Fibroblast of lung (primary cell): Measurements from ENCODE around the gene CDH12. TPM values are rescaled to one million over a fixed set of nuclear protein-coding genes. Genes with fewer than 3 reads are reported as not detected.
A peak's percentile ranks its signal among the peaks of the same experiment; 100 is the strongest.

Experiments used
- DNase-seq, 2 donors: peaks; one replicate each; pipeline versions ENCODE4 v3.0.0 to v3.0.0-alpha.2; 2010; ENCODE audit warnings: low read depth in 2 of 2
- H2AFZ ChIP-seq: 2 replicates; pipeline ENCODE4 v1.5.1; 2012; ENCODE audit warnings: low read length, control low read depth, inconsistent platforms
- H3K27ac ChIP-seq: 2 replicates; pipeline ENCODE4 v1.5.1; 2011; ENCODE audit warnings: low read length, control low read depth; ENCODE audit not compliant: insufficient read depth
- H3K27me3 ChIP-seq: 2 replicates; pipeline ENCODE4 v1.5.1; 2011; ENCODE audit warnings: mild to moderate bottlenecking, low read length; ENCODE audit not compliant: control insufficient read depth, insufficient read depth
- H3K36me3 ChIP-seq: 2 replicates; pipeline ENCODE4 v1.5.1; 2011; ENCODE audit warnings: low read length; ENCODE audit not compliant: control insufficient read depth, insufficient read depth
- H3K4me1 ChIP-seq: 2 replicates; pipeline ENCODE4 v1.5.1; 2011; ENCODE audit warnings: low read length; ENCODE audit not compliant: control insufficient read depth, insufficient read depth; ENCODE audit errors: extremely low read depth
- H3K4me2 ChIP-seq: 2 replicates; pipeline ENCODE4 v1.5.1; 2011; ENCODE audit warnings: low read length, control low read depth; ENCODE audit not compliant: insufficient read depth; ENCODE audit errors: extremely low read depth
- H3K4me3 ChIP-seq, 4 experiments: fragments of 200-600 bp in 1 of 4; sonication (generic) in 1 of 4; replicated peaks in 1 of 4; 2 replicates each; pipeline ENCODE4 v1.5.1; 2011 to 2016; ENCODE audit warnings: low read length in 4 of 4, low read depth in 3 of 4, mild to moderate bottlenecking in 3 of 4, control low read depth in 2 of 4, inconsistent platforms in 1 of 4, mixed read lengths in 1 of 4; ENCODE audit not compliant: insufficient read depth in 1 of 4; ENCODE audit errors: control extremely low read depth in 1 of 4
- H3K79me2 ChIP-seq: 2 replicates; pipeline ENCODE4 v1.5.1; 2012; ENCODE audit warnings: mild to moderate bottlenecking, low read length, inconsistent platforms; ENCODE audit not compliant: control insufficient read depth, insufficient read depth
- H3K9ac ChIP-seq: 2 replicates; pipeline ENCODE4 v1.5.1; 2011; ENCODE audit warnings: mild to moderate bottlenecking, low read length, control low read depth; ENCODE audit not compliant: insufficient read depth
- H3K9me3 ChIP-seq: 2 replicates; pipeline ENCODE4 v1.5.1; 2012; ENCODE audit warnings: low read depth, low read length; ENCODE audit not compliant: control insufficient read depth, insufficient read depth
- H4K20me1 ChIP-seq: 2 replicates; pipeline ENCODE4 v1.5.1; 2011; ENCODE audit warnings: low read length; ENCODE audit not compliant: control insufficient read depth, insufficient read depth; ENCODE audit errors: extremely low read depth
- EZH2 ChIP-seq: IDR thresholded peaks from 2 replicates; pipeline ENCODE4 v1.5.1; 2012; ENCODE audit warnings: low read length, control low read depth, mild to moderate bottlenecking; ENCODE audit errors: missing control alignments
- polyA plus RNA-seq, 2 donors: library from polyadenylated mRNA; depleted of rRNA in 1 of 2; stranded (reverse) in 1 of 2; unstranded in 1 of 2; fragments of >200 nt; gene quantifications; 2 replicates each; pipeline ENCODE4 v1.2.1, GENCODE V29; 2011 to 2012; ENCODE audit warnings: missing spikeins in 1 of 2
- total RNA-seq: library from RNA; depleted of rRNA; stranded (reverse); fragments of >200 nt; gene quantifications from 2 replicates; pipeline ENCODE4 v1.2.1, GENCODE V29; 2014
- TF ChIP-seq, protein P1 (sequence below), 2 donors: IDR thresholded peaks in 1 of 2; conservative IDR thresholded peaks in 1 of 2; 1 replicate in 1 of 2; 2 replicates in 1 of 2; pipeline ENCODE4 v1.5.1; 2011 to 2012; ENCODE audit warnings: low read length in 2 of 2, control low read depth in 1 of 2, inconsistent platforms in 1 of 2, low read depth in 1 of 2, mild to moderate bottlenecking in 1 of 2

CDH12 gene
- total and polyA plus RNA-seq, 2 donors (not counting 1 experiment from before 2014, with no cell fraction given) = 0.02 TPM; not detected in 1

DNA sequence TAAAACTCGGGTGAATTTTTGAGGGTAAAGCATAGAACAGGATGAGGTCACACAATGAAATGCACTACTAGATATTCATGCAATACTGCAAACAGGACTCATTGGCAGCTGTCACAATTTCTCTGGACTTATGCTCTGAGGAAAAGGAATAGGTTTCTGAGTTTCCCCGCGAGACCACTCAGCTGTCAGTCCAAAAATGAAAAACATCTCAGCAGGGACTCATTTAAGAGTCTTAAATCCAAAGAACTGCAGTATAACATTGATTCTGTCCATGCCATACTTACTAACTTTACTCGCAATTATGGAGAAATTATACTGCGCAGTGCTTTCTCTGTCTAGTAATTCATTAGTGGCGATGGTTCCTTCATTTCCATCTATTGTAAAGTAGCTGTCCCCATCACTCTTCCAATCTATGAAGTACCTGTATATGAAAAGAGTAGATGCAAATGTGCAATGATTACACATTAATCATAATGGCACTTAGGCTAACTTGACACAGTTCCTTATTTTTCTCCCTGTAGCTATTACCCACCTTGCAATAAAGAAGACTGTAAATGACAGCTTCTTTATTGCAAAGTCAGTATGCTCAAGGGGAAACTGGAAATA lies 1070.0 kb downstream of the CDH12 start:
- Histone ChIP-seq H3K4me1 (no peaks in the 10 kb centered on the region), H3K27me3 (no peaks in the 10 kb centered on the region), H3K27ac (no peak overlapping the region), H3K36me3 (no peaks in the 10 kb centered on the region), H3K4me2 (no peak overlapping the region), H3K9ac (no peak overlapping the region), H2AFZ (no peak overlapping the region), H3K4me3 (no peak overlapping the region), H3K9me3 (no peaks in the 10 kb centered on the region), H4K20me1 (no peaks in the 10 kb centered on the region), H3K79me2 (no peaks in the 10 kb centered on the region)
- TF ChIP-seq, protein P1, sequence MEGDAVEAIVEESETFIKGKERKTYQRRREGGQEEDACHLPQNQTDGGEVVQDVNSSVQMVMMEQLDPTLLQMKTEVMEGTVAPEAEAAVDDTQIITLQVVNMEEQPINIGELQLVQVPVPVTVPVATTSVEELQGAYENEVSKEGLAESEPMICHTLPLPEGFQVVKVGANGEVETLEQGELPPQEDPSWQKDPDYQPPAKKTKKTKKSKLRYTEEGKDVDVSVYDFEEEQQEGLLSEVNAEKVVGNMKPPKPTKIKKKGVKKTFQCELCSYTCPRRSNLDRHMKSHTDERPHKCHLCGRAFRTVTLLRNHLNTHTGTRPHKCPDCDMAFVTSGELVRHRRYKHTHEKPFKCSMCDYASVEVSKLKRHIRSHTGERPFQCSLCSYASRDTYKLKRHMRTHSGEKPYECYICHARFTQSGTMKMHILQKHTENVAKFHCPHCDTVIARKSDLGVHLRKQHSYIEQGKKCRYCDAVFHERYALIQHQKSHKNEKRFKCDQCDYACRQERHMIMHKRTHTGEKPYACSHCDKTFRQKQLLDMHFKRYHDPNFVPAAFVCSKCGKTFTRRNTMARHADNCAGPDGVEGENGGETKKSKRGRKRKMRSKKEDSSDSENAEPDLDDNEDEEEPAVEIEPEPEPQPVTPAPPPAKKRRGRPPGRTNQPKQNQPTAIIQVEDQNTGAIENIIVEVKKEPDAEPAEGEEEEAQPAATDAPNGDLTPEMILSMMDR (conservative IDR thresholded peaks at IDR 0.05 in 1 of 2, IDR thresholded peaks at IDR 0.05 in 1 of 2; ENCODE audit: low read depth in 1 of 2, low read length in 2 of 2) = no peak
- no peak for TF ChIP-seq EZH2
- DNase-seq = no peak

DNA sequence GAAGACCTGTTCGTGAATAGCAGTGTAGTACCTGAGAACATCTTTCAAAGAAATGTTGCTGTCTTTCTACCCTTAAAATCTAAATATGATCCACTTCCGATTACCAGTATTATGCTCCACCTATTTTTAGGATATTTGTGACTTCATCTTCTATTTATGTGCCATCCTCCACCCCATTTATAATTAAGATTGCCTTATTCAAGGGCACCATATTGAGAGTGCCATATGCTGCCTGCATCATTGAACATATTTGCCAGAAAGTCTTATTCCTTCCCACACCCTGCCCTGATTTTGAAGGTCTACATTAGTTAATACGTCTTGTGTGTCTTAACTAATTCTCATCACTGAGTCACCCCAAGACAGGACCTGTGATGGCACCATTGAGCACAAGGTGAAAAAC lies 1076.7 kb downstream of the CDH12 start:
- H3K9ac ChIP-seq = no peak overlapping the region
- no peaks in the 10 kb centered on the region for H4K20me1 ChIP-seq
- H3K36me3 ChIP-seq = no peaks in the 10 kb centered on the region
- H3K4me2 ChIP-seq = no peak overlapping the region
- TF ChIP-seq, protein P1 (conservative IDR thresholded peaks at IDR 0.05 in 1 of 2, IDR thresholded peaks at IDR 0.05 in 1 of 2; ENCODE audit: low read depth in 1 of 2, low read length in 2 of 2) = no peak
- TF ChIP-seq EZH2 = no peak
- no peaks in the 10 kb centered on the region for H3K9me3 ChIP-seq
- H3K27me3 ChIP-seq = no peaks in the 10 kb centered on the region
- H3K79me2 ChIP-seq = no peaks in the 10 kb centered on the region
- H3K4me3 ChIP-seq = no peak overlapping the region
- no peak for DNase-seq
- no peak overlapping the region for H2AFZ ChIP-seq
- no peak overlapping the region for H3K27ac ChIP-seq
- no peaks in the 10 kb centered on the region for H3K4me1 ChIP-seq

DNA sequence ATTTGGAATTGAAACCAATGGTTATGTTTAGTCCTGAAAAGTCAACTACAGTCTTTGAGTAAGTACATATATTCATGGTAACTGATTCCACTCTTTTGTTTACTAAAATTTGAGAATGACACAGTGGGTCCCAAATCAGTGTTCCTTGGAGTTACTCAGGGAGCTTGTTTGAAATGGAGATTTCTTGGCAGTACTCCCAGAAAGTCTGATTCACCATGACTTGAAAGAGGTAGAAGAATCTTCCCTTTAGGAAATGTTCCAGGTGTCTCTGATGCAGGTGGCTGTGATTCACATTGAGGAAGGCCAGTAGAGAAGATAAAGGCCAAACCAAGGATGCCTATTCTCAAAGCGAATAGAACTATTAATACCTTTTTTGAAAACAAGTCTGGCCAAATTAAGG lies 1078.3 kb downstream of the CDH12 start:
- no peaks in the 10 kb centered on the region for H3K27me3 ChIP-seq
- H2AFZ ChIP-seq = no peak overlapping the region
- H3K9ac ChIP-seq = no peak overlapping the region
- H3K4me2 ChIP-seq = no peak overlapping the region
- TF ChIP-seq EZH2 = no peak
- peak; percentile 61 to 64 for DNase-seq
- H4K20me1 ChIP-seq = no peaks in the 10 kb centered on the region
- H3K9me3 ChIP-seq = no peaks in the 10 kb centered on the region
- H3K36me3 ChIP-seq = no peaks in the 10 kb centered on the region
- H3K79me2 ChIP-seq = no peaks in the 10 kb centered on the region
- H3K4me1 ChIP-seq = no peaks in the 10 kb centered on the region
- H3K27ac ChIP-seq = no peak overlapping the region
- H3K4me3 ChIP-seq = no peak overlapping the region
